UCSD-AML1 (cell line): ENCODE results near the gene ROR2.
"Not testable (repeated sequence)": the region's sequence is repeated elsewhere in the genome, so short reads cannot be mapped to it uniquely, and the experiment has no call there.

Experiments used
- DNase-seq: peaks from one replicate; lab custom pipeline; 2025; ENCODE audit not compliant: unreplicated experiment; lab: John Stamatoyannopoulos, UW

The ROR2 gene

DNA sequence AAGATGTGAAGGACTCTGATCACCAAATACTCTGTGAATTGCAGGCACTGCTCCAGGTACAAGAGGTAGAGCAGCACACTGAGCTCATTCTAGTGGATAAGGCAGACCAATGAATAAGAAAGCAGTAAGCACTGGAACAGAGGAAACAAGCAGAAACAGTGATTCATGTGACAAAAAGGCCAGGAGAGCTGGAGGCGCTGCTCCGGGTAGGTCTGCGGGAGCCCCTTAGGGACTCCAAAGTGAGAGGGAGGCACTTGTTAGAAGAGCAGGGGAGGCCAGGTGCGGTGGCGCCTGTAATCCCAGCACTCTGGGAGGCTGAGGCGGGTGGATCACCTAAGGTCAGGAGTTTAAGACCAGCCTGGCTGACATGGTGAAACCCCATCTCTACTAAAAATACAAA, 294.8 kb downstream of the ROR2 start:
- DNase-seq, result no peak

DNA sequence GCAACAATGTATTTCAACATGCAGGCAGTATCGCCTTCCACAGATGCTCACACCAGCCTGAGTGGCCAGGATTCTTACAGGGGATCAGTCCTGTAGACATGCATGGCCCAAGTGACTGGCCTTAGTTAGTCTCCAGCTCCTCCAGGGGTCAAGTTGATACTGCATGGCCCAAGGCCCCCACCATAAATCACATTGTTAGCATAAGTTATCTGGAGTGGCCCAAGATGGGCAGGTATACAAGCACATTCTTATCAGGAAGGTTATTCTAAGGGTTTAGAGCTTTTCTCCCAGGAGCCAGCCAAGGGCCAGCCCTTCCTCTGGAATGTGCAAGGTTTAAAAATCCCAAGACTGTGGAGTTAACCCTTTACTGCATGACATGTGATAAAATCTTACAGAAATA, 295.5 kb downstream of the ROR2 start:
- DNase-seq, result no peak

DNA sequence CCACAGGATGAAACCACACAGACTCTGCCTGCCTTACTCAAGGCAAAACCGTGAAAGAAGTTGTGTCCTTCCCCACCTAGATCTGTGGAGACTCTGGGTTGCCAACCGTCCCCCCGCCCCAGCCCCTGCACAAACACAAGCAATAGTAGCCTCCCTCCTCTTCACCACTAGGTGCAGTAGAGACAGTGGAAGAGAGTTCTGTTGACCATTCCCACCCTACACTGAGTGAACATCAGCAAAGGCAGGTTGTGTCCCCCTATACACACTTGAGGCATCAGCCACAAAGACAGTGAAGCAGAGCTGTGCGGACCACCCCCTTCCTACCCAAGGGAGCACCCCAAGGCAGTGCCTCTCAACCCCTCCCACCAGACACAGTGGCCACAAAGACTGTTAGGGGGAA, 302.7 kb downstream of the ROR2 start:
- no peak for DNase-seq

DNA sequence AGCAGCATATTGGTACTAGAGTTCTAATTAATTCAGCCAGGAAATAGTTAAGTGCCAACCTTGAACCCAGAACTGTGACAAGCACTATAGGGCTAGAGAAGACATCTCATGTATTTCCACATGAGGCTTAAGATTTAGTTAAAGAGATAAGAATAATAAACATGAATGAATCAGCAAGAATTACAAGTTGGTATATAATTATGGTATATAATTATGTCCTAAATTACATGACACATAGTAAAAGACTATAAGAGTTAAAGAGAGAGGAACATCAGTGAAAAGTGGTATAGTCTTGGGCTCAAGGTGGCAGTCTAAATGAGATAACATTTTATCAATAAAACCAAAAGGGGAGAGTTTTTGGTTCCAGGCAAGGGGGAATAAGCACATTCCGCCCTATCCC, 303.3 kb downstream of the ROR2 start:
- no peak for DNase-seq

DNA sequence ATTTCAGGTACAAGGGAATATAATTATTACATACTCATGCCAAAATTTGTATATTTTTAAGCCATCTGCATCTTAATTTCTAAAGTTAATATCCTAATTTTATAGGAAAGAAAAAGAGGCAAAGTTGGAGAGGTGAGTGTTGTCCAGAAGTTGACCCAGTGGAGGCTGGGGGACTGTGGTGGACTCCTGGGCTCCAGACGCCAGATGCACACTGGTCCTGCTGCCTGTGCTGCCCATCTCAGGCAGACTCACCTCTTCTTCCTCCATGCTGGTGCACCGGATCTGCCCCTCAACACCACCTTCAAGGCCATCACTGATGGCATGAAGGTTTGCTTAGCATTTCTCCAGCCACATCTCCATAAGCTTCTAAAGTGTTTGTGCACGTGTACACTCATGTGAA, 305.6 kb downstream of the ROR2 start:
- no peak for DNase-seq

DNA sequence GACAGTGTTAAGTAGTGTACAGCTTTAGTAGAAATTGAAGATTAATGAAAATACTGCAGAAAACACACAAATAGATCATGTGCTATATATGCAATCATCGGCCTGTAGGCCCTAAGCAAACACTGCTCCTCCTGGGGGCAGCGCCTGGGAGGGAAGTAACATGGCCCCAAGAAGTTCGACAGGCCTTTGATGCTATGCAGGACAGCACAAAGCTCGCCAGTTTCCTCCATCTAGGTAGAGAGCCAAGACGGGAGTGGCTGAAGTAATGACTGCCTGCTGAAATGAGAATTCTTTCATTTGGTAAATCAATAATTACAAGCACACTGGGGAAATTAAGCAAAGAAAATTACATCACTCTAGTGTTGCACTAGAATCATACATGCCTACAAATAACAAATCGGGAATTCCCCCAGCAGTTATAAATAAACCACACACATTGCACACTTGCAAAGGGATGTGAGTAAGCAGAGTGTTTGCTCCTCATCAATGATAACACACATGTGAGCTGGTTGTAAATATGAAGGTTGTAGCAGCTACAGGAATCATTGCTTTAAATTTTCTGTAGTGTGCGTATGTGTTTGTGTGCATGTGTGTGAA, 306.4 kb downstream of the ROR2 start:
- no peak for DNase-seq

DNA sequence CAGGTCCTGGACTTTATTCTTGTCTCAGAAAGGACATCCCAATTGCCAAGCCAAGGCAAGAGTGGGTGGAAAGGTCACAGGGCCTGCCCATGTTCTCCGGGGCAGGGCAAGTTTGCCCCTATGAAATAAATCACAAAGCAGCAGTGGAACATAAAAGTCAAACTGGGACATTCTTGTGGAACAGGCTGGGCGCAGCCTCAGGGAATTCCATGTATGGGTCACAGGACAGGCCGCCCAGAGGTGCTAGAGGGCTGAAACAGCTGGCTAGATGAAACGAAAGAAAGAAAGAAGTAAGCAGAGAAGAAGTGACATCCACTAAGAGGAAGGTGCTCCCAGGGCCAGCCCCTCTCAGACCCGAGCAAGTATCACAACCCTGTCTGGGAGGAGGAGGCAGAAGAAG, 307.3 kb downstream of the ROR2 start:
- no peak for DNase-seq

DNA sequence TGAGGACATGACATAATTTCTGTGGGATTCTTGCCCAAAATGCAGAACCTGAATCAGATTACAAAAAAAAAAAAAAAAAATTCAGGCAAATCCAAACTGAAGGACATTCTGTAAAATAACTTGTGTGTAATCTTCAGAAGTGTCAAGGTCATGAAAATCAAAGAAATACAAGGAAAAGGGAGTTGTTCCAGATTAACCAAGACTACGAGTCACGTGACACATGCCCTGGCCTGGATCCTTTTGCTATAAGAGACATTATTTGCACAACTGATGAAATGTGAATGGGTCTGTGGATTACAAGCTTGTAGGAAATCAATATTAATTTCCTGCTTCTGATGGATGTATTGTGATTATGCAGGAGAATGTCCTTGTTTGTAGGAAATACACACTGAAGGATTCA, 309.6 kb downstream of the ROR2 start:
- DNase-seq, result no peak

DNA sequence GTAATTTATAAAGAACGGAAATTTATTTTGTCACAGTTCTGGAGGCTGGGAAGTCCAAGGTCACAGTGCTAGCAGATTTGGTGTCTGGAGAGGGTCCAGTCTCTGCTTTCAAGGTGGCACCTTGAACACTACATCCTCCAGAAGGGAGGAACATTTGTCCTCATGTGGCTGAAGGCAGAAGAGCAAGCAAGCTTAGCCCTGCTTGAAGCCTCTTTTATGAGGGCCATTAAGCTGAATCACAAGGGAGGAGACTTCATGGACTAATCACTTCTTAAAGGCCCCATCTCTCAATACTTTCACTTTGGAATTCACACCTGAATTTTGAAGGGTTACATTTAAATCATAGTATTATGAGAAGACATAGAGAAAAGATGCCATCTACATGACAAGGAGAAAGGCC, 311.0 kb downstream of the ROR2 start:
- DNase-seq, result no peak

DNA sequence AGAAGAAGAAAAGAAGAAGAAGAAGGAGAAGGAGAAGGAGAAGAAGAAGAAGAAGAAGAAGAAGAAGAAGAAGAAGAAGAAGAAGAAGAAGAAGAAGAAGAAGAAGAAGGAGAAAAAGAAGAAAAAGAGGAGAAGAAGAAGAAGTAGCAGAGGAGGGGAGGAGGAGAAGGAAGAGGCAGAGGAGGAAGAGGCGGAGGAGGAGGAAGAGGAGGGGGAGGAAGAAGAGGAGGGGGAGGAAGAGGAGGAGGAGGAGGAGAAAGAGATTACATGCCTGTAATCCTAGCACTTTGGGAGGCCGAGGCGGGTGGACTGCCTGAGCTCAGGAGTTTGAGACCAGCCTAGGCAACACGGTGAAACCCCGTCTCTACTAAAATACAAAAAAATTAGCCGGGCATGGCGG, 315.2 kb downstream of the ROR2 start:
- DNase-seq, result not testable (repeated sequence)

DNA sequence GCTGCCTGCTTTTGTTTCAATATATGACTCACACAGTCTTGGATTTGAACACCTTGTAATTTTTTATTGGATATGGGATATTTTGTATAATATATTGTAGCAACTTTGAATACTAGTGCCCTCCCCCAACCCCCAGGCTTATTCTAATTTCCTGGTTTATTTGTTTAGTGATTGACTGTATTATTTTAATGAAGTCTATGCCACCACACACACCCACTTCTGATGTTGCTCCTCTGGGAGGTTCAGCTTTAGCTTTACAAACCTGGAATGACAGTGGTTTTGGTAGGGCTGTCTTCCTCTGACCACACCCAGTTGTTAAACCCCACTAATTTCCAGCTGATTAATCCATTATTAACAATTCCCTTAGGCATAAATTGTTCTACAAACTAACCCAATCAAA, 320.3 kb downstream of the ROR2 start:
- no peak for DNase-seq

DNA sequence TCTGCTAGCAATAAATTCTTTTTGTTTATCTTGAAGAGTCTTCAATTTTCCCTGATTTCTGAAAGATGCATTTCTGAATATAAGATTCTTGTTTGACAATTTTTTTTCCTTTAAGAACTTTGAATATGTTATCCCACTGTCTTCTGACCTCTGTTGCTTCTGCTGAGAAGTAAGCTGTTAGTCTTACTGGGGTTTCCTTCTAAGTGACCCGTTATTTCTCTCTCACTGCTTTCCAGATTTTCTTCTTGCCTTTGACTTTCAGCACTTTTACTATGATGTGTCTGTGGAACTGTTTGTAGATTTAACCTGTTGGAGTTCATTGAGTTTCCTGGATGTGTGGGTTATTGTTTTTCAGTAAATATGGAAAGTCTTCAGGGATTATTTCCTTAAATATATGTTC, 321.1 kb downstream of the ROR2 start:
- no peak for DNase-seq

DNA sequence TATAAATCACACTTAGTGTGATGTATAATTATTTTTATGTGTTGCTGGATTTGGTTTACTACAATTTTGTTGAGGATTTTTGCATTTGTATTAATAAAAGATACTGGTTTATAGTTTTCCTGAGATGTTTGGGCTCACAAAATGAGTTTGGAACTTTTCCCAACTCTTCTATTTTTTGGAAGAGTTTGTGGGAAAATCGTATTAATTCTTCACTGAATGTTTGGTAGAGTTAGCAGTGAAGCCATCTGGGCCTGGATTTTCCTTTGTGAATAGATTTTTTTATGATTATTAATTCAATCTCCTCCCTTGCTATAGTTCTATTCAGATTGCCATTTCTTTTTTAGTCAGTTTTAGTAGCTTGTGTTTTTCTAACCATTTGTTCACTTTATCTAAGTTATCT, 324.7 kb downstream of the ROR2 start:
- no peak for DNase-seq

DNA sequence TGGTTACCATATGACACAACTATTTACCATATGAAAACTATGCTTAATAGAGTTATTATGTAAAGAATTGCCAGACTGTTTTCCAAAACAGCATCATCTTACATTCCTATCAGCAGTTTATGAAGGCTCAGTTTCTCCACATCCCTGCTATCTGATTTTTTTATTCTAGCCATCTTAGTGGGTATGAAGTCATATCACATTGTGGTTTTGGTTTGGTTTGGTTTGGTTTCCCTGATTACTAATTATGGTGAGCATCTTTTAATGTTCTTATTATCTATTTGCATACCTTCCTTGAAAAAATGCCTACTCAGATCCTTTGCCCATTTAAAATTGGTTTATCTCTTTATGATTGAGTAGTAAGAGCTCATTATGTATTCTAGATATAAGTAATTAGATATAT, 327.0 kb downstream of the ROR2 start:
- no peak for DNase-seq

DNA sequence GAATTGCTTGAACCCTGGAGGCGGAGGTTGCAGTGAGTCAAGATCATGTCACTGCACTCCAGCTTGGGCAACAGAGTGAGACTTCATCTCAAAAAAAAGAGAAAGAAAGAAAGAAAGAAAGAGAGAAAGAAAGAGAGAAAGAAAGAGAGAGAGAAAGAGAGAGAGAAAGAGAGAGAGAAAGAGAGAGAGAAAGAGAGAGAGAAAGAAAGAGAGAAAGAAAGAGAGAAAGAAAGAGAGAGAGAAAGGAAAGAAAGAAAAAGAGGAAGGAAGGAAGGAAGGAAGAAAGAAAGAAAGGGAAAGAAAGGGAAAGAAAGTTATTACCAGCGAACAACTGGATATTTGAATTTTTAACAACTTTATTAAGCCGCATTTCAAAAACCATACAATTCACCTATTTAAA, 327.9 kb downstream of the ROR2 start:
- DNase-seq, result not testable (repeated sequence)

DNA sequence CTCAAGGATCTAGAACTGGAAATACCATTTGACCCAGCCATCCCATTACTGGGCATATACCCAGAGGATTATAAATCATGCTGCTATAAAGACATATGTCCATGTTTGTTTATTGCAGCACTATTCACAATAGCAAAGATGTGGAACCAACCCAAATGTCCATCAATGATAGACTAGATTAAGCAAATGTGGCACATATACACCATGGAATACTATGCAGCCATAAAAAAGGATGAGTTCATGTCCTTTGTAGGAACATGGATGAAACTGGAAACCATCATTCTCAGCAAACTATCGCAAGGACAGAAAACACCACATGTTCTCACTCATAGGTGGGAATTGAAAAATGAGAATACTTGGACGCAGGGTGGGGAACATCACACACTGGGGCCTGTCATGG, 336.0 kb downstream of the ROR2 start:
- not testable (repeated sequence) for DNase-seq

DNA sequence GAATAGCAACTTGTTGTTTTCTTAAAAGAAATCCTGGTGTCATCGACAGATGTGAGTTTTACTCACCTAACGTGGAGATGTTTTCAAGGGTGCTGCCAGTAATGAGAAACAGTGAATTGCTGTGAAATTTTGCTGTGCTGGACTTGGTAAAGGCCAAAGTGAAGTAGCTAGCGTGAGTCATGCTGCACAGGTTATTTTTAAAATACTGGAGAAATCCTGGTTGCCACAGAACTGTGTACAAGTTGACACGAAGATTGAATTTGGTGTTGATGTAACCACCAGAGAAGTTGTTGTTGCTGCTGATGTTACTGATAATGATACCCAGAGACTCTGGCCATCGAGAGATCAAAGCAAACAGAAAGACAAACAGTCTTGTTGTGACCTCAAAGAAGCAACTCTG, 338.4 kb downstream of the ROR2 start:
- no peak for DNase-seq

DNA sequence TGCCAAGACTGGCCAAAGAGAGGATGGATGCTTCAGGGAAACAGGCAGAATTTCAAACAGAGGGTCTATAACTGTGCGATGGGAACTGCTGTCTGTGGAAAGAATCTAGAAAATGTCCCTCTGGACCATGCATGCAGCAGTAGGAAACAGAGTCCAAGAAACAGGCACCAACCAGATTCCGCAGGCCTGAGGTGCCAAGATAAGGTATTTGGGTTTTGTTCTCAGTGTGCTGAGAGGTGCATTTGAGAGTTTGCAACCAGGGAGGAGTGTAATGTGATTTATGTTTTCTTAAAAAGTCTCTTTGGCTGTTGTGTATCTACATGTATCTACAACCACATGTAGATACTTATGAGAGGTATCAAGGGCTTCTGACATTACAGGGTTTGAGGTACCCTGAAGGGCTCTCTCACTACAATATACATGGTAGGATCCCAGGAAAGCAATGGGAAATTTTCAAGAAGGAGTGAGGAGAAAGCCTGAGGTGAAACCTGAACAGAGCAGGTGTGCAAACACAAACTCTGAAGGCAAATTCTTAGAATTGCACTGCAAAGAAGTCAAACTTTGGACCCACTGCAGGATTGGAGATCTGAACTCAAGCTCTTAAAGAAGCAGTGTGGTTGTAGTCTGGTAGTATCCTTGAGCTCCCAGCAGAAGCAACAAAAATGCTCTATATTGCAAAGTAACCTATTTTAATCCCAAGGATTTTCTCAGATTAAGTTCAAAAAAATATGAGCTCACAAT, 343.6 kb downstream of the ROR2 start:
- DNase-seq, result no peak

DNA sequence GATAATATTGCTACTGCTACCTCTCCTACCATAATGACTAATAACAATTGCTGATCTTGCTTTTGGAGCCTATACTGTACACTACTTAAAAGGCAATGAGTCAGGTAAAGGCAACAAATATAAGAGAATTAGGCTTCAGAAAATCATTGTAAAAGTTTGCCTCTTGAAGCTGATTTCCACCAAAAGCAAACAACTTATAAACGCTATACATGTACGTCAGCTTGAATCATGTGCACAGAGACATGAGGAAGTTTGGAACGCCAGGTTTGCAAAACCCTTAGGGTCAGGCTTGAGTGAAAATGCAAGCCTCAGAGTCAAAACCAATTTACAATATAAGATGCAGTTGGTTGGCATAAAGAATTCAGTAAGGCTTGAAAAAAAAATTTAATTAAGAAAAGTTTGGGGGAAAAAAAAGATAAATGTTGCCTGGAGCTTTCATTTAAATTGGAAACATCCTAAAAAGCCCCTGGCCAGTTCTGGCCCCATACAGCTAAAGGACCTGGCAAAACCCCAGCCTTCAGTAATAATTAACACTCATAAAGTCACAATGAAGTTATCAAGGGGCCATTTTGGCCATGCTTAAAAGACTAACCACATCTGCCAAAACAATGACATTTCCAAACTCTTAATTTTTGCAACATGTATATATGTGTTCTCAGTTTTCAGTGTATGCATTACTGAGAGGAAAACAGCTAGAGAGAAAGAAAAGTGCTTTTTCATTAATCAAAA, 345.4 kb downstream of the ROR2 start:
- DNase-seq, result no peak

DNA sequence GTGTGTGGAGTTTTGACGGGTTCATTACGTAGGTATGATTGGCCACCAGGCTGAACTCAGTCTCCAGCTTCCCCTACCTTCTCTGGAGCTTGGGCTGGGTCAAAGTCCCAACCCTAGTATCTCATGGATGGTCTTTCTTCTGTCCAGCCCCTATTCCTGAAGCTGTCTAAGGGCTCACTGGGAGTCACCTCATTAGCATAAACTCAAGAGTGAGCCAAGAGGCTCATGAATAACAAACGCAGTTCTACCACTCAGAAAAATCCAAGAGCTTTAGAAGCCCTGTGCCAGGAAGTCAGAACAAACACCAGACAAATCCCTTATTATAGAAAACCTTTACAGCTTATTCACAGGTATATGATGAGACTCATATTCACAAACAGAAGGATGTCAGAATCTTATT, 346.1 kb downstream of the ROR2 start:
- no peak for DNase-seq

DNA sequence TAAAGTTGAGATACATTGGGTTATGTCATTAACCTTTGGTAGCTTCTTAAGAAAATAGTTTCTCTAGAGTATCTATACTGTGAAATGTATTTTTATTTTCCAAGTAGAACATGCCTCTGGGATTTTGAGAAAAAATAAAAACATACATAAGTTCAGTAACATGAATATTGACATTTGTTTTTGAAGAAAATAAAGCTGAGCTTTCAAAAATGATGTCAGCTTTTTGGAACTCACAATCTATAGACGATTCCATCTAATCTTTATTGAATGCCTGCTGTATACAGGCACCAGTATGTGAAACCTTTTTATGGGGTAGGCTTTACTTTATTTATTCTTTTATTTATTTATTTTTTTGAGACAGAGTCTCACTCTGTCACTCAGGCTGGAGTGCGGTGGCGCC, 350.5 kb downstream of the ROR2 start:
- no peak for DNase-seq

DNA sequence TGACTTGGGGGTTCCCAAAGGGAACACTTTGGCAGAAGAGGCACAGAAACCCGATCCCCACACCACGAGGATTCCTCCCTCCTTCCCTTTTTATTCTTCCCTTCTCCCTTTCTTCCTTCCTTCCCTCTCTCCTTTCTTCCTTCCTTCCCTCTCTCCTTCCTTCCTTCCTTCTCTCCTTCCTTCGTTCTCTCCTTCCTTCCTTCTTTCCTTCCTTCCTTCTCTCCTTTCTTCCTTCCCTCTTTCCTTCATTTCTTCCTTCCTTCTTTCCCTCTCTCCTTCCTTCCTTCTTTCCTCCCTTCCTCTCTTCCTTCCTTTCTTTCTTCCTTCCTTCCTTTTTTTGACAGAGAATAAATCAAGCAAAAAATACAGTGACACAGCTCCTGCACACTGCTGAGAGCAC, 358.4 kb downstream of the ROR2 start:
- DNase-seq, result no peak
